ENCODE data around the gene MATCAP1. TPM values are rescaled to one million over a fixed set of nuclear protein-coding genes. Genes with fewer than 3 reads are reported as not detected.

The MATCAP1 gene
- total RNA-seq, 1 donor from 2014 or later: 5.8 TPM

DNA sequence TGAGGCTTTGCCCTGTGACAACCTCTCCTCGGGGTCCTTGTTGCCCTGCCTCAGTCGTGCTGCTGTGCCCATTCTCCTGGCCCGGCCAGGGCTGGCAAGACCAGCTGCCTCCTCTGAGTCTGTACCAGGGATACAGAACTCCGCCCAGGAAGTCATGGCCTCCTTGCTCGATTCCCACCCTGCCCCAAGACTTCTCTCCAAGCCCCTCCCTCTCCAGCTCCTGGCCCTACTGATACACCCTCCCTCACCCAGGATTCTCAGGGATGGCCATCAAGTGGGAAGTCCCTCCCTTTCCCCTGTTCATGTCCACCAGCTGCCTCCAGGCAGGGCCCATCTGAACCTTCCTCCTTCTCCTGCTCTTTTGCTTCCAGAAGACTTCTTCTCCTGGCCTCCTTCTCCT is 31.9 kb upstream of the MATCAP1 start:
- no peak for FAIRE-seq
- H3K4me3 ChIP-seq (ENCODE audit: low read depth, low read length): no peak overlapping the region
- H3K36me3 ChIP-seq (ENCODE audit: control insufficient read depth, insufficient read depth, low read length): no peaks in the 10 kb centered on the region
- TF ChIP-seq, protein P1, sequence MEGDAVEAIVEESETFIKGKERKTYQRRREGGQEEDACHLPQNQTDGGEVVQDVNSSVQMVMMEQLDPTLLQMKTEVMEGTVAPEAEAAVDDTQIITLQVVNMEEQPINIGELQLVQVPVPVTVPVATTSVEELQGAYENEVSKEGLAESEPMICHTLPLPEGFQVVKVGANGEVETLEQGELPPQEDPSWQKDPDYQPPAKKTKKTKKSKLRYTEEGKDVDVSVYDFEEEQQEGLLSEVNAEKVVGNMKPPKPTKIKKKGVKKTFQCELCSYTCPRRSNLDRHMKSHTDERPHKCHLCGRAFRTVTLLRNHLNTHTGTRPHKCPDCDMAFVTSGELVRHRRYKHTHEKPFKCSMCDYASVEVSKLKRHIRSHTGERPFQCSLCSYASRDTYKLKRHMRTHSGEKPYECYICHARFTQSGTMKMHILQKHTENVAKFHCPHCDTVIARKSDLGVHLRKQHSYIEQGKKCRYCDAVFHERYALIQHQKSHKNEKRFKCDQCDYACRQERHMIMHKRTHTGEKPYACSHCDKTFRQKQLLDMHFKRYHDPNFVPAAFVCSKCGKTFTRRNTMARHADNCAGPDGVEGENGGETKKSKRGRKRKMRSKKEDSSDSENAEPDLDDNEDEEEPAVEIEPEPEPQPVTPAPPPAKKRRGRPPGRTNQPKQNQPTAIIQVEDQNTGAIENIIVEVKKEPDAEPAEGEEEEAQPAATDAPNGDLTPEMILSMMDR (IDR thresholded peaks at IDR 0.05; ENCODE audit: insufficient read depth, low read length, severe bottlenecking): no peak
- no peak for DNase-seq (ENCODE audit: low read depth)
- H3K27me3 ChIP-seq (ENCODE audit: control insufficient read depth, insufficient read depth, low read length): no peaks in the 10 kb centered on the region

- DNase-seq (ENCODE audit: low read depth): no peak
- Histone ChIP-seq H3K36me3 (ENCODE audit: control insufficient read depth, insufficient read depth, low read length) (no peaks in the 10 kb centered on the region), H3K27me3 (ENCODE audit: control insufficient read depth, insufficient read depth, low read length) (no peaks in the 10 kb centered on the region), H3K4me3 (ENCODE audit: low read depth, low read length) (no peak overlapping the region)
- TF ChIP-seq, protein P1 (IDR thresholded peaks at IDR 0.05; ENCODE audit: insufficient read depth, low read length, severe bottlenecking): no peak
- no peak for FAIRE-seq
These were observed 29.6 kb upstream of the MATCAP1 start for GRCh38 chr16:67213197-67214019.

DNA sequence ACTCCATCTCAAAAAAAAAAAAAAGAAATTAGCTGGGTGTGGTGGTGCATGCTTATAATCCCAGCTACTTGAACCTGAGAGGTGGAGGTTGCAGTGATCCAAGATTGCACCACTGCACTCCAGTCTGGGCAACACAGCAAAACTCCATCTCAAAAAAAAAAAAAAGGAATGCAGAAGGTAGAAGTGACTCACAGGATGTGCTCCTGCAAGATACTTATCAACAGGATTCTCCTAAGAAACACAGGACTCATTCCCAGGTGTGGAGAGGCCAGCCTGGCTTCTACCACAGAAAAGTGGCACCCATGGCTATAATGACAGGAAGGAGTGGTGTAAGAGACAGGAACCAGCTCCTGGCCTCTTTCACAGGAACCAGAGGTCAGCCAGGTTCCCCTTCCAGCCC is 29.0 kb upstream of the MATCAP1 start:
- no peaks in the 10 kb centered on the region for H3K36me3 ChIP-seq (ENCODE audit: control insufficient read depth, insufficient read depth, low read length)
- FAIRE-seq: peak; percentile 66
- TF ChIP-seq, protein P1 (IDR thresholded peaks at IDR 0.05; ENCODE audit: insufficient read depth, low read length, severe bottlenecking): no peak
- H3K4me3 ChIP-seq (ENCODE audit: low read depth, low read length): no peak overlapping the region
- peak; percentile 88 for DNase-seq (ENCODE audit: low read depth)
- H3K27me3 ChIP-seq (ENCODE audit: control insufficient read depth, insufficient read depth, low read length): no peaks in the 10 kb centered on the region

GRCh38 chr16:67211674-67212073 is 27.9 kb upstream of the MATCAP1 start:
- TF ChIP-seq, protein P1 (IDR thresholded peaks at IDR 0.05; ENCODE audit: insufficient read depth, low read length, severe bottlenecking): no peak
- DNase-seq (ENCODE audit: low read depth) (no peak), FAIRE-seq (peak; percentile 96)
- Histone ChIP-seq H3K36me3 (ENCODE audit: control insufficient read depth, insufficient read depth, low read length) (no peaks in the 10 kb centered on the region), H3K4me3 (ENCODE audit: low read depth, low read length) (no peak overlapping the region), H3K27me3 (ENCODE audit: control insufficient read depth, insufficient read depth, low read length) (no peaks in the 10 kb centered on the region)

- FAIRE-seq (no peak), DNase-seq (ENCODE audit: low read depth) (no peak)
- TF ChIP-seq, protein P1 (IDR thresholded peaks at IDR 0.05; ENCODE audit: insufficient read depth, low read length, severe bottlenecking): no peak
- Histone ChIP-seq H3K27me3 (ENCODE audit: control insufficient read depth, insufficient read depth, low read length) (no peaks in the 10 kb centered on the region), H3K36me3 (ENCODE audit: control insufficient read depth, insufficient read depth, low read length) (no peaks in the 10 kb centered on the region), H3K4me3 (ENCODE audit: low read depth, low read length) (no peak overlapping the region)
These were observed 26.5 kb upstream of the MATCAP1 start for GRCh38 chr16:67210069-67210937.
